Activated CD8-positive, alpha-beta T cell treated with anti-CD3 and anti-CD28 coated beads for 36 hours (primary cell): ENCODE data around the gene CSK. TPM values are rescaled to one million over a fixed set of nuclear protein-coding genes. Genes with fewer than 3 reads are reported as not detected.

ENCODE experiments used
- ATAC-seq: fragments of 200-7000 bp; cut with Tn5 transposase; one replicate; pipeline ENCODE4 v1.10.0; 2021; ENCODE audit warnings: mild to moderate bottlenecking, moderate library complexity
- CTCF ChIA-PET: fragments of 350-600 bp; sonication (Branson Sonifier 250); formaldehyde crosslinking; loops from one replicate; lab custom pipeline; 2021; ENCODE audit warnings: antibody characterized with exemption; lab: Charles Lee
- POLR2A ChIA-PET: fragments of 350-600 bp; sonication (Branson Sonifier 250); formaldehyde crosslinking; loops from one replicate; lab custom pipeline; 2021; ENCODE audit warnings: antibody characterized with exemption; lab: Charles Lee
- DNase-seq: peaks from one replicate; pipeline ENCODE4 v3.0.0-alpha.2; 2020
- H3K27ac Mint-ChIP-seq: one replicate; pipeline ENCODE4 v1.8.0; 2021; ENCODE audit warnings: mild to moderate bottlenecking, mixed read lengths
- H3K27me3 Mint-ChIP-seq: one replicate; pipeline ENCODE4 v1.8.0; 2021; ENCODE audit warnings: mixed read lengths
- H3K36me3 Mint-ChIP-seq: one replicate; pipeline ENCODE4 v1.8.0; 2021; ENCODE audit warnings: low read depth, mixed read lengths
- H3K4me1 Mint-ChIP-seq: one replicate; pipeline ENCODE4 v1.8.0; 2021; ENCODE audit warnings: low read depth, mixed read lengths
- H3K4me3 Mint-ChIP-seq: one replicate; pipeline ENCODE4 v1.8.0; 2021; ENCODE audit warnings: mild to moderate bottlenecking, moderate library complexity, mixed read lengths
- H3K9me3 Mint-ChIP-seq: one replicate; pipeline ENCODE4 v1.8.0; 2021; ENCODE audit warnings: mixed read lengths
- CTCF ChIP-seq: fragments of 200-600 bp; IDR thresholded peaks from one replicate; pipeline ENCODE4 v1.8.0; 2022; ENCODE audit warnings: antibody characterized with exemption, mild to moderate bottlenecking
- intact Hi-C: fragments of 100-400 bp; cut with micrococcal nuclease; formaldehyde crosslinking; loops from one replicate; pipeline ENCODE4 v1.10.0; 2022
- total RNA-seq, 2 experiments: library from RNA; stranded (reverse); gene quantifications; one replicate each; pipeline ENCODE4 v1.2.3, GENCODE V29; 2021

The CSK gene
- total RNA-seq, 2 experiments from 2014 or later: 254 to 260 TPM

- DNase-seq: peak; percentile 26
- Mint-ChIP-seq H3K27ac (no peak overlapping the region), H3K4me1 (peaks cover 19% of the 10 kb centered on the region), H3K9me3 (no peaks in the 10 kb centered on the region), H3K4me3 (no peak overlapping the region), H3K36me3 (peaks cover 11% of the 10 kb centered on the region), H3K27me3 (no peaks in the 10 kb centered on the region)
- intact Hi-C loops: no loop called here
- TF ChIP-seq CTCF: no peak
- CTCF ChIA-PET: interaction anchor here (0.7 to 3.1 kb wide), 6 partner anchors 9 to 203 kb away, joined by 3 to 15 read pairs (median 9); partner anchors contain the start of gene CPLX3
- POLR2A ChIA-PET: interaction anchor here (1.6 kb wide), 1 partner anchor 17 kb away, joined by 6 read pairs; no protein-coding TSS in a partner anchor
- ATAC-seq: peak; percentile 25
Measured at GRCh38 chr15:74837482-74838136, 55.7 kb downstream of the CSK start.

- intact Hi-C loops: no loop called here
- peaks cover 19% of the 10 kb centered on the region for H3K4me1 Mint-ChIP-seq
- CTCF ChIA-PET: interaction anchor here (0.7 to 3.1 kb wide), 5 partner anchors 9 to 204 kb away, joined by 3 to 15 read pairs (median 4); no protein-coding TSS in a partner anchor
- DNase-seq (no peak), ATAC-seq (no peak)
- no peaks in the 10 kb centered on the region for H3K9me3 Mint-ChIP-seq
- no peak for TF ChIP-seq CTCF
- H3K36me3 Mint-ChIP-seq: peaks cover 11% of the 10 kb centered on the region
- POLR2A ChIA-PET: interaction anchor here (0.6 to 1.2 kb wide), 3 partner anchors 67 to 119 kb away, joined by 3 to 5 read pairs (median 3); partner anchors contain the start of gene RPP25
- H3K4me3 Mint-ChIP-seq: no peak overlapping the region
- no peak overlapping the region for H3K27ac Mint-ChIP-seq
- no peaks in the 10 kb centered on the region for H3K27me3 Mint-ChIP-seq
Measured at GRCh38 chr15:74838137-74838516, 56.2 kb downstream of the CSK start.

GRCh38 chr15:74838746-74839525 is 57.1 kb downstream of the CSK start:
- TF ChIP-seq CTCF: no peak
- no peak overlapping the region for H3K27ac Mint-ChIP-seq
- POLR2A ChIA-PET: interaction anchor here (0.6 to 1.2 kb wide), 3 partner anchors 66 to 118 kb away, joined by 3 to 5 read pairs (median 3); partner anchors contain the start of gene RPP25
- ATAC-seq (no peak), DNase-seq (no peak)
- H3K4me3 Mint-ChIP-seq: no peak overlapping the region
- H3K4me1 Mint-ChIP-seq: peaks cover 21% of the 10 kb centered on the region
- H3K9me3 Mint-ChIP-seq: no peaks in the 10 kb centered on the region
- CTCF ChIA-PET: interaction anchor here (0.9 to 3.1 kb wide), 3 partner anchors 62 to 204 kb away, joined by 3 to 15 read pairs (median 4); no protein-coding TSS in a partner anchor
- H3K27me3 Mint-ChIP-seq: no peaks in the 10 kb centered on the region
- intact Hi-C loops: no loop called here
- H3K36me3 Mint-ChIP-seq: peaks cover 11% of the 10 kb centered on the region

- Mint-ChIP-seq H3K36me3 (peaks cover 11% of the 10 kb centered on the region), H3K9me3 (no peaks in the 10 kb centered on the region), H3K27me3 (no peaks in the 10 kb centered on the region), H3K4me3 (no peak overlapping the region), H3K27ac (no peak overlapping the region), H3K4me1 (peaks cover 29% of the 10 kb centered on the region)
- POLR2A ChIA-PET: interaction anchor here (0.9 to 3.5 kb wide), 4 partner anchors 9 to 68 kb away, joined by 3 to 12 read pairs (median 4); no protein-coding TSS in a partner anchor
- TF ChIP-seq CTCF: no peak
- CTCF ChIA-PET: interaction anchor here (3.8 kb wide), 1 partner anchor 62 kb away, joined by 22 read pairs; no protein-coding TSS in a partner anchor
- ATAC-seq: no peak
- no peak for DNase-seq
- intact Hi-C loops: loop anchor here (5.0 kb wide), 1 partner anchor 57 kb away; the partner anchor contains the start of gene CSK
Measured at GRCh38 chr15:74839526-74840395, 57.9 kb downstream of the CSK start.
